ENCODE measurements around the gene CCL21.

GRCh38 chr9:34716711-34717110 is 6.8 kb upstream of the CCL21 start:
- no peak for TF ChIP-seq POLR2A (IDR thresholded peaks at IDR 0.05; ENCODE audit: low read depth)
- TF ChIP-seq CTCF (IDR thresholded peaks at IDR 0.05), result no peak
- TF ChIP-seq POLR2AphosphoS5 (IDR thresholded peaks at IDR 0.05), result no peak
- no peak for TF ChIP-seq EP300 (IDR thresholded peaks at IDR 0.05)
